Osteoblast (primary cell): ENCODE results near the gene TSPAN3. TPM values are rescaled to one million over a fixed set of nuclear protein-coding genes. Genes with fewer than 3 reads are reported as not detected.

Experiments used
- DNase-seq: peaks from one replicate; pipeline ENCODE4 v3.0.0; 2011; ENCODE audit warnings: low spot score, mixed read lengths; ENCODE audit not compliant: insufficient read length; ENCODE audit errors: missing footprints
- H2AFZ ChIP-seq: 2 replicates; pipeline ENCODE4 v1.6.0; 2011; ENCODE audit warnings: mild to moderate bottlenecking, low read length
- H3K27ac ChIP-seq: 2 replicates; pipeline ENCODE4 v1.5.1; 2011; ENCODE audit warnings: mild to moderate bottlenecking, low read depth, low read length, moderate library complexity
- H3K27me3 ChIP-seq: 2 replicates; pipeline ENCODE4 v1.6.0; 2012; ENCODE audit warnings: mild to moderate bottlenecking, control low read depth, inconsistent platforms, low read length, moderate library complexity; ENCODE audit not compliant: insufficient read depth
- H3K36me3 ChIP-seq: 2 replicates; pipeline ENCODE4 v1.5.1; 2011; ENCODE audit warnings: mild to moderate bottlenecking, low read length, control low read depth, moderate library complexity; ENCODE audit not compliant: insufficient read depth
- H3K4me1 ChIP-seq: 2 replicates; pipeline ENCODE4 v1.5.1; 2011; ENCODE audit warnings: mild to moderate bottlenecking, low read length, control low read depth, moderate library complexity; ENCODE audit not compliant: insufficient read depth
- H3K4me2 ChIP-seq: 2 replicates; pipeline ENCODE4 v1.6.0; 2011; ENCODE audit warnings: mild to moderate bottlenecking, low read length; ENCODE audit not compliant: insufficient read depth
- H3K4me3 ChIP-seq: fragments of 200-600 bp; sonication (generic); 3 replicates; pipeline ENCODE4 v1.5.1; 2012; ENCODE audit warnings: mild to moderate bottlenecking, low read length, inconsistent platforms; ENCODE audit not compliant: insufficient read depth
- H3K79me2 ChIP-seq: 2 replicates; pipeline ENCODE4 v1.6.0; 2012; ENCODE audit warnings: mild to moderate bottlenecking, low read length, control low read depth, inconsistent platforms; ENCODE audit not compliant: insufficient read depth
- H3K9me3 ChIP-seq: 2 replicates; pipeline ENCODE4 v1.5.1; 2011; ENCODE audit warnings: low read depth, low read length, control low read depth
- H4K20me1 ChIP-seq: 2 replicates; pipeline ENCODE4 v1.6.0; 2012; ENCODE audit warnings: mild to moderate bottlenecking, low read length, control low read depth; ENCODE audit not compliant: insufficient read depth
- CTCF ChIP-seq: IDR thresholded peaks from 2 replicates; pipeline ENCODE4 v1.5.1; 2011; ENCODE audit warnings: mild to moderate bottlenecking, low read depth, low read length, moderate library complexity; ENCODE audit errors: extremely low read depth
- total RNA-seq: library from RNA; depleted of rRNA; stranded (reverse); fragments of >200 nt; gene quantifications from 2 replicates; pipeline ENCODE4 v1.2.3, GENCODE V29; 2012

Gene TSPAN3
- total RNA-seq, 1 donor, result 235 TPM

GRCh38 chr15:76994971-76995945, 75.7 kb downstream of the TSPAN3 start, which contains the start of gene PSTPIP1:
Gene PSTPIP1 (plus strand): TSS chr15:76995126. CDS start chr15:76995574, 448 bp downstream.
- H2AFZ ChIP-seq, result peak within 1 kb of the TSS; percentile 88
- no peak within 1 kb of the TSS for H3K4me2 ChIP-seq
- no peaks in the 10 kb centered on the region for H3K79me2 ChIP-seq
- peak; percentile 71 for DNase-seq
- no peaks in the 10 kb centered on the region for H3K27me3 ChIP-seq
- H3K4me3 ChIP-seq, result no peak within 1 kb of the TSS
- peaks cover 9% of the 10 kb centered on the region for H3K4me1 ChIP-seq
- H3K27ac ChIP-seq, result no peak within 1 kb of the TSS
- no peaks in the 10 kb centered on the region for H4K20me1 ChIP-seq
- no peak for TF ChIP-seq CTCF
- H3K36me3 ChIP-seq, result no peaks in the 10 kb centered on the region
- no peaks in the 10 kb centered on the region for H3K9me3 ChIP-seq

- Histone ChIP-seq H3K4me2 (no peak overlapping the region), H3K27ac (no peak overlapping the region), H3K79me2 (no peaks in the 10 kb centered on the region), H3K36me3 (no peaks in the 10 kb centered on the region), H3K4me3 (no peak overlapping the region), H3K9me3 (no peaks in the 10 kb centered on the region), H4K20me1 (no peaks in the 10 kb centered on the region), H3K4me1 (peaks cover 9% of the 10 kb centered on the region), H2AFZ (no peak overlapping the region), H3K27me3 (no peaks in the 10 kb centered on the region)
- DNase-seq, result no peak
- TF ChIP-seq CTCF, result no peak
Observed at GRCh38 chr15:76994496-76994895, 76.4 kb downstream of the TSPAN3 start.

GRCh38 chr15:76994001-76994400, 76.9 kb downstream of the TSPAN3 start:
- Histone ChIP-seq H3K36me3 (no peaks in the 10 kb centered on the region), H3K27ac (no peak overlapping the region), H3K4me1 (peaks cover 9% of the 10 kb centered on the region), H3K4me3 (no peak overlapping the region), H3K79me2 (no peaks in the 10 kb centered on the region), H4K20me1 (no peaks in the 10 kb centered on the region), H2AFZ (no peak overlapping the region), H3K27me3 (no peaks in the 10 kb centered on the region), H3K4me2 (no peak overlapping the region), H3K9me3 (no peaks in the 10 kb centered on the region)
- TF ChIP-seq CTCF, result no peak
- no peak for DNase-seq

- no peak overlapping the region for H3K27ac ChIP-seq
- H3K4me3 ChIP-seq, result no peak overlapping the region
- H2AFZ ChIP-seq, result no peak overlapping the region
- no peak overlapping the region for H3K4me2 ChIP-seq
- H4K20me1 ChIP-seq, result no peaks in the 10 kb centered on the region
- no peaks in the 10 kb centered on the region for H3K27me3 ChIP-seq
- H3K79me2 ChIP-seq, result no peaks in the 10 kb centered on the region
- H3K36me3 ChIP-seq, result no peaks in the 10 kb centered on the region
- H3K4me1 ChIP-seq, result peaks cover 9% of the 10 kb centered on the region
- no peaks in the 10 kb centered on the region for H3K9me3 ChIP-seq
- TF ChIP-seq CTCF, result no peak
- DNase-seq, result no peak
Observed at GRCh38 chr15:76993114-76993725, 77.7 kb downstream of the TSPAN3 start.
